Raji (cell line): ENCODE measurements around the gene KIAA0825.

ENCODE experiments used
- POLR2A ChIP-seq: IDR thresholded peaks from 2 replicates; pipeline ENCODE4 v1.6.1; 2011; ENCODE audit warnings: low read depth, low read length, control low read depth; ENCODE audit not compliant: insufficient read depth

KIAA0825 gene

DNA sequence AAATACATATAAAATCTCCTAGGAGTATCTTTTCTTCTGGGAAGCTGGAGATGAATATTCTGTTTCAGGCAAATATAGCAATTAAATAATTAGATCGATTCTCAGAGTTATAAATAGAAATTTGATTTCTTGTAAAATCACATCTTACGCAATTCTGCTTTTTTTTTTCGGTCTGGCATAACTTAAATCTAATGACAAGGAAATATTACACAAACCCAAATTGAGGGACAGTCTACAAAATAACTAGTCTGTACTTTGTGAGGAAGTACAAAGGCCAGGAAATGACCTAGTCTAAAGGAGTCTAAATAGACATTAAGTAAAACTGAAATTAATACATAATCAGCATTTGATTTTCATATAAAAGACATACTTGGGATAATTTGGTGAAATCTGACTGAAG is 133.3 kb downstream of the KIAA0825 start:
- no peak for TF ChIP-seq POLR2A

DNA sequence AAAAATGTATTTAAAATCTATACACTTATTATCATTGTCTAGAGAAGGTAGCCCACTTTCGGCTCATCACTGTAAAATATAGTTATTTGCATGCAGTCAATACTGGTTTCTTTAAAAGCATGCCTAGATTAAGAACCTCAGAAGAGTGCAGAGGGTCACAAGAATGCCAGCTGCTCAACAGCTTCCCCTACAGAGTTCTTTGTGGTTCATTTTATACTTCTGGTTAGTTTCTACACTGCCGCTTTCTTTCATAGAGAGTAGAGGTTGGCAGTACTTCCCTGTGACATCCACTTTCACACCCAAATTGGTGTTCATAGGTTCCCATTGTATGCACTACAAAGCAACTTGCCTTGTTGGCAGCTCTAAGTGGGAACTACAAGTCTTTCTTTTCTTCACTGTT is 137.3 kb downstream of the KIAA0825 start:
- TF ChIP-seq POLR2A: no peak

DNA sequence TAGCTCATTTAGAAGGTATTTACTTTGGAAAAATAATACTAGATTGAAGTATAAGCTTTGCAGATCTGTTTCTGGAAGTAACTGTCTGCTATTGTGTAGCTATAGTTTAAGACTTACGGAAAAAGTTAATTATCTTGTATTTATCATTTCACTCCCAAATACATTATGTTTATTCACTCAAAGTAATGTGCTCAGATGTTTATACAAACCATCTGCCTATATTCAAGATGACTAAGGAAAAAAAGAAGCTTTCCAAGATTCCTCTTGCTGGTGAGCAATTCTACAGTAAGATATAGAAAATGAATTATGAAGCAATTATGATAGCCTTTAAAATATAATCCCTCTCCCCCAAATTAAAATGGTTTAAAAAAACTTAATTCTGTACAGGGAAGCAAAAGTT is 137.9 kb downstream of the KIAA0825 start:
- no peak for TF ChIP-seq POLR2A

DNA sequence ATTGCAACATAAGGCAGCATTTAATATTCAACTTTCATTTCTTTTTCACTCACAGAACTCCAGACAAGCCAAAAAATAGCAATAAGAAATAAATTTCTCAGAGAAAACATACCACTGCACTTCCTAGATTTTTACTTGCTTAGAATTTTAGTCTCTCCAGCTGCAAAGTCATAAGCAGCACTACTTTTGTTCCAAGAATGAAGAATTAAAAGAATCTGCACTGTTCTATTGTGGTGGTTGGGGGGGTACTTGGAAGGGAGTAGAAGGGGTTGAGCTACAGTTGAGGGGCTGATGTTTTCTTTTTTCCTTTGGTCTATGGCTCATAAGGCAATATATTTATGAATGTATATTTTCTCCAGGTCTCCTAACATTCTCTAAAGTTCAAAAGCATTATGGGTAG is 144.5 kb downstream of the KIAA0825 start:
- no peak for TF ChIP-seq POLR2A

DNA sequence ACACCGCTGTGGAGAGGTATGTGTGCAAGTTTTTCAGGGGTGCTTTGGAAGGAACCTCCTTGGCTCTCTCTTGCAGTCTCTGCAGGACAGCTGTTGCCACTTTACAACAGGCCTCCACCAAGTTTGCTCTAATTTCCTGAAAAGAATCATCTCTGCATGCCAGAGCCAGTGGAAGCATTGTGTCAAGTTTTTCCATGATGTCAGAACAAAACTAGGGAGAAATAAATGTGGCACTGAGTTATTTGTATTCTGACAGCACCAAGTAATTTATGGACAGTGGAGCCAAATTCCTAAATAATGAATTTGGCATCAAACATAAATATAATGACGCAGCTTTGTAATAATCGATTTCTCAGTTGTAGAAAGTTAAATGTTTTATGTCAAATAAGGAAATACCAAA is 146.9 kb downstream of the KIAA0825 start:
- no peak for TF ChIP-seq POLR2A

DNA sequence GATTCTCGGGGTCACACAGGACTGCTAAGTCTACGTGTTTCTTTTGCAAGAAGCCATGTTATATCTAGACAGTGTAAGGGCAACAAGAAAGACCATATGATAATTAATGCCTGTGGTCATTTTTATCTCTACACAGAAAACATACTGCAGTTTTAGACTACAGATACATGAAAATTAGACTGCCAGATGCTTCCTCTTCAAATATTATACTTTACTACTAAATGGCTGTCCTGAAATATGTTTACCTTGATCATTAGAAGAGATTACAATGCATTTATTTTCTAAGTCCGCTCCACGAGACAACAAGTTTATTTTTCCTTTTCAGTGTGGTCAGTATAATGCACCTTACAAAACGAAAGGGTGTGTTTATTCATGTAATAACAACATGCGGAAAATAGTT is 147.6 kb downstream of the KIAA0825 start:
- no peak for TF ChIP-seq POLR2A

DNA sequence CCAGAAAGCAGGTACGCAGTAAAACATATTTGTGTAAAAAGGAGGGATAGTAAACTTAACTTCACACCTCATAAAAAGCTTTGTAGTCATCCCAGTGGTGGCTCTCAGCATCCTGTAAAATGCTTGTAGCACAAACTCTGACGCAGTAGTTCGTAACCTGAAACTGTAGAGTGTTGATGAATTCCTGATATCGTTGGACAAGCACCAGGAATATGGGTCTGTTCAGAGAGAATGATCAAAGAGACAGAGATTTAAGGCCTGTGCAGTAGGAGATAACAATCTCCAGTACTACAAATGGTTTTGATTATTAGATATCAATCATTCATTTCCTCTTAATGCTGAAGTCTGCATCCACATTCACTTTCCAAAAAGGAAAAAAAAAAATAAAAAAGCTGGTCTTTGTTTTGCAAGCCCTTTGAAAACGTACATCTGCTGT is 148.5 kb downstream of the KIAA0825 start:
- TF ChIP-seq POLR2A: no peak

DNA sequence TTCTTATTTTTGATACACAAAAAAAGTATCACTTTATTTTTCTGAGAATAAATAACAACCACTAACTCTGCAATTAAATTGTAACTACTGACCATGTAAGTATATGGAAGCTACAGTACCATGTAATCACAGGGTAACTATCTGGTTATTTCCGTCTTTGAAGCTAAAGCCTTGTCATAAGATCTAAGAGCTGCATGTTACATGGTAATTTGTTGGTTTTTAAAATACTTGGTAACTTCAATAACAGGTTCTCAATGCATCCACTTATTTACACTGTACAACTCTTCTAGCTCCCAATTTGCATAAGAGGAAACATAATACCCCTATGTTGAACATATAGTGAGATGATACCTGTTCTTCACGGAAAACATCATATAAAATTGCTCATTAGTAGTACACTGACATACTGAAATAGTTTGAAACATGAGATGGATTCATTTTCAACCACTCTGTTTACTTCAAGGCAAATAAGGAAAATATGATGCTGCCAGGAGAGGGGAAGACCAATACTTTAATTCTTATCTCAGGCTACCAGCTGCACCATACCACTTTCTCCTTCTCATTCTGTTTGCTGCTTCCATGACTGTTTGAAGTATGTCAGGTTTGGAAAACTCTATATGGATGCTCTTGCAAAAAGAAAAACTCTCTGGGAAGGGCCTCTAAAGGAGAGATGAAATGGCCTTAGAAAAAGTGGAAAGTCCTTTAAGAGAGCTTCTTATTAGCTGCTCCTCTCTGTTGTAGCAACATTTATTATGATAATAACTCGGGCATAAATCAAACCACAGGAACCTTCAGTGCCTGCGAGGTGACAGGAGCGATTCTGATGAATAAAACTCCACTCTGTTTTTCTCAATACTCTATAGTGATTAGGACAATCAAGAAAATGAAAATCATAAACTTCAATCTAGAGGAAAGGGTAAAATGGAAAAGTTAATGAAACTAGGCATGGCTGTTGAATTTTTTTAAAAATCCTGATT is 150.2 kb downstream of the KIAA0825 start:
- TF ChIP-seq POLR2A: no peak

DNA sequence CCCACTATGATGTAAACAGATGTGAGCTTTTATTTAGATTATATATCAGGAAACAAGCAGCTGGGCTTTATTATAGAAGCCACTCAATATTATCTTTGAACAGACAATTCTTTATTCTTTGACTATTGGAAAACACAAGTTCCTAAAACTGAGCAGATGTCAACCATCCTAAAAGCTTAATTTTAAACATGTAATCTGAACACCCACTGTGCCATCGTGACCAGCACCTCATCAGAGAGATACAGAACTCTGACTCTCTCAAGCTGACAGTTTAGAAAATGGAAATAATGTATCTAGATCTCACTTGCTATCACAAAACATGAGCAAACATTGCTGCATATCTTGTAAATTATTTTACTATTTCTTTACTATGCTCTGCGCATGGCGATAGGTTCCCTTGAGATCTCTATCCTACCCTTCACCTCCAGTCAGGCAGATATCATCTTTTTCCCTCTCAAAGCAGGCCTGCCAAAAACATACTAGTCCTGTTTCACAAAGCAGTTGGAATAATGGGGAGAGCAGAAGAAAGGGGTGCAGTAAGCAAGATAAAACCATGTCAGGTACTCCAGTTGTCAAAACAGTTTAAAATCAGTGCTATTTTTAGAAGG is 151.0 kb downstream of the KIAA0825 start:
- TF ChIP-seq POLR2A: no peak

DNA sequence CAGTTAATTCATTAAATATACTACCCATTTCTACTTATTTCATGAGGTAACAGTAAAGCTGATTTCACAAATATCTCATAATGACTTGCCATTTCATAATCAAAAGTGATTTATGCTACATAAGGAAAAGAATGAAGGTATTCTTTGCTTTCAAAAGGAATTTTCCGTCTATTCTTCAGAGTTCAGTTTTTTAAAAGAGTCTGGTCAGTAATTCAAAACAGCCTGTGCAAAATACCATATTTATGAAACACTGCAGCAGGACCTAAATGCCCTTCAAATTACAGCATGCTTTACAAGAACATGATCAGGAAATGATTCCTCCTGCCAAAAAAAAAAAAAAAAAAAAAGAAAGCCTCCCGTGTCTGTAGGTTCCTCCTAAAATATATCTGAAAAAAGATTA is 154.7 kb downstream of the KIAA0825 start:
- TF ChIP-seq POLR2A: no peak

DNA sequence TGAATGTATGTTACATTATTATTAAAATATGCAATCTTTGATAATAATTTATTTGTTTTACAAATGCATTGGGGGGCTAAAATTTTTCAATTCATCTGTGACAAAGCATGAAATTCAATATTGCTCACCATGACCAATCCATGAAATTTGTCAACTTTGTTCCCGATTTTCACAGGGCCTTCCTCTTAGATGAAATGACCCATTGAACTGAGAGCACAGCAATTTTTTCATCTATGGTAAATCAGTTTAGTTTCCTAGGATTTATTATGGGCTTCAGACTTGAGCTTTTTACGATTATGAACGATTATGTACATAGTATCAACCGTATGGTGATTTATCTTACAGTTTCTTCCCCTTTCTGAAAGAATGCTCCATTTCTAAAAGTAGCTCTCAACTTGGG is 157.3 kb downstream of the KIAA0825 start:
- no peak for TF ChIP-seq POLR2A

DNA sequence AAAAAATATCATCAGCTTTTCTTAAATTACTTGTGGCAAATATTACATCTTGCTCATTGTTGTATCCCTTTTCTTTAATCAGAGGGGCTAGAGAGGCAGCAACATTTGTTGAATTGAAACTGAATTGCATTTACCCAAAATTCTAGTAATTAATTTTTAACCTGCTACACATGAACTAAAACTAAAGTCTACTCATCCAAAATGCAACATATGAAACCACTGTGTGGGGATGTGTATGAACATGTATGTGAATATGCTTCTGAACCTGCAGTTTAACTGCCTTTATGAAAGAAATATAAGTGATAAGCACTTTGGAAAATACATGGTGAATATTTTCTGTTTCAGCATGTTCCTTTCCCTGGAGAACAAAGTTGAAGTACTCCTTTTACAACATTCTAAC is 158.5 kb downstream of the KIAA0825 start:
- no peak for TF ChIP-seq POLR2A

DNA sequence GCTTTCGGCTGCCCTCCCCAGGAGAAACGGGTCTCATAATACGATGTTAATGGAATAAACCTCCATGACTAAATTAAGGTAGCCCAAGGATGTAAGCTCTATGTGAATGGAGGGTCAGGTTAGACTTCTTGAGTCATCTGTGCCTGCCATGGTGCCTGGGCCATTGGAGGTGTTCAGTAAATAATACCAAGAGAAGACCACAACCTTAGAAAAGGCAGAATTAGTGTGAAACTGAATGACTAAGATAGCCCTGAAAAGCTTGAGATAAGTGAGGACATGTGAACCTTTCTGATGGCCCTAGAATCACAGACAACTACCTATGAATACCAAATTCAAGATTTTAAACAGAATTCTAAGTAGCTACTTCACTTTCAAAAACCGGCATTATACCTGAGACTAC is 160.6 kb downstream of the KIAA0825 start:
- TF ChIP-seq POLR2A: no peak

DNA sequence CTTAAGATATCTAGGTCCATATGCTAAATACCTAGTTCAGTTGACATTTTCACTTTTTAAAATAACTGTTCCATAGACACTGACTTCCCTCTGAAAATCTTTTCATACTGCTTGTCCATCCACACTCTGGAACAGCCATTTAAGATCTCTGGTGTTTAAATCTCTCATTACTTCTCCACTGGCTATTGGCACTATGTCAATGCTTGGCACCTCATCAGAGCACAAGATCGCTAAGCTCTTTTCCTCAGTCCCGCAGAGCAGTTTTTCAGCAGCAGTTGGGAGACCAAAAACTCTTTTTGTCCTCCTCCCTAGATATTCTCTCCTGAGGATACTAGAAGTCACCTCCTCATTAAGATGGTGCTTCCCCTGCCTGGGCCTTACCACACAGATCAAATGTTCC is 172.7 kb downstream of the KIAA0825 start:
- no peak for TF ChIP-seq POLR2A

DNA sequence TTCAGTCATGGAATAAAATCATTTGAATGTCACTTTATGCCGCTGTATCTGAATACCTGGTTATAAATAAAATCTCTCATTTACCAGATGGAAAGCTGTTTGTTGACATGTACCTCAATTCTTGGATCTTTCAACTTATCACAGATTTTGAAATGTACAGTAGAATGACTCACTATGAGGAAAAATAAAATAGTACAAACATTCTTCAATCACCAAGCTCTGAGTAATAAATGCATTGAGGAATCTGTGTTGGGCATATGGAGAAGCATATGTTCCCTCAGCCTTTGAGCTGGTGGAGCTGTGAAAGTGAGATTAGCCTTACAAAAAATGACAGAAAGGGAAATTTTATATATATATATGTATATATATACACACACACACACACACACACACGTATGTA is 175.4 kb downstream of the KIAA0825 start:
- no peak for TF ChIP-seq POLR2A

DNA sequence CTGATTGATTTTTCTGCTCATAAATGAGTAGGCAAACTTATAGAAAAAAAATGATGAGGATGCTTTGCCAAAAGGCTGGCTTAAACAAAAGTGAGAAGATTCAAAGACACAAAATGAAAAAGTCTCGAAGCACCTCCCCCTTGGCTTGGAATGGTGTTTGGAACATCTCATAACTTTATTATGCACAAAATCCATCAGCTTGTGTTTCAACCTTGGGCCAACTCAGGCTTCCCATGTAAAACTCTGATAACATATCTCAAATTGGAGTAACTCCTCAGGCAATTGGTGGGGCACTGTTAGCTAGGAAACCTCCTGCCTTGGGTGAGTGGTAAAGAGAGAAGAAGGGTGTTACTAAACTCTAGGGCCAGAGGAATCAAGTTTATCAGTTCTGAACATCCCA is 176.3 kb downstream of the KIAA0825 start:
- TF ChIP-seq POLR2A: no peak

DNA sequence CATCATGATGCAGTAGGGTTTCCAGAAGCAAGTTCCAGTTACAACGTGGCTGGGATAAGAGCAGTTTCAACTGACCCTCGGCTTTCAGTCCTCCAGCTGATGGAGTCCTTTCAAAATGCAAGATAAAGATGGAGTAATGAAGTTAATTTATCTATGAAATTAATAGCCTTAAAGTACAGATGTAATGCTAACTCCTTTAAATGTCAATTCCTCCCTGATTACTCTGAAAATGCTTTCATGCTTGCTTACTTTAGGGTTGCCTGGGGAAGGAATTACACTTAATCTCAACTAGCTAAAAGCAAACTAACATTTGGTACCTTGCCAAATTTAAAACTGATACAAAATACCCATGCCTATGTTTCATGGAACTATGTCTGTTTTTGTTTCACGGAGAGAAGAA is 178.4 kb downstream of the KIAA0825 start:
- TF ChIP-seq POLR2A: no peak
